GM12878 (cell line): ENCODE data around the gene SCRN2.

ENCODE experiments used
- BHLHE40 ChIP-seq, 2 experiments: fragments of 450-650 bp in 1 of 2; IDR thresholded peaks; 2 replicates each; pipeline ENCODE4 v1.6.1; 2011 to 2017; ENCODE audit warnings: low read depth in 2 of 2, borderline replicate concordance in 1 of 2, improper control_type of control experiment in 1 of 2, low read length in 1 of 2, mild to moderate bottlenecking in 1 of 2
- BRCA1 ChIP-seq: IDR thresholded peaks from 2 replicates; pipeline ENCODE4 v1.6.1; 2011; ENCODE audit warnings: low read depth, low read length, improper control_type of control experiment
- CHD2 ChIP-seq: IDR thresholded peaks from 2 replicates; pipeline ENCODE4 v1.6.1; 2011; ENCODE audit warnings: low read depth, low read length, improper control_type of control experiment, borderline replicate concordance
- CTCF ChIP-seq, 3 experiments: IDR thresholded peaks in 2 of 3; conservative IDR thresholded peaks in 1 of 3; 2 replicates each; pipeline ENCODE4 v1.5.1; 2011; ENCODE audit warnings: low read depth in 3 of 3, low read length in 3 of 3, mild to moderate bottlenecking in 3 of 3, control low read depth in 2 of 3, moderate library complexity in 2 of 3, inconsistent platforms in 1 of 3, mixed read lengths in 1 of 3; ENCODE audit not compliant: control insufficient read depth in 2 of 3, insufficient read depth in 1 of 3; ENCODE audit errors: extremely low read depth in 1 of 3
- JUND ChIP-seq: IDR thresholded peaks from 2 replicates; pipeline ENCODE4 v1.6.1; 2012; ENCODE audit warnings: low read depth, mild to moderate bottlenecking, low read length, improper control_type of control experiment, moderate library complexity
- MAX ChIP-seq: IDR thresholded peaks from 2 replicates; pipeline ENCODE4 v1.6.1; 2012; ENCODE audit warnings: low read depth, low read length, improper control_type of control experiment
- MXI1 ChIP-seq: fragments of 150-350 bp; IDR thresholded peaks from 2 replicates; pipeline ENCODE4 v1.6.1; 2011; ENCODE audit warnings: low read depth, mild to moderate bottlenecking, inconsistent platforms, low read length, improper control_type of control experiment
- POLR2A ChIP-seq: IDR thresholded peaks from 2 replicates; pipeline ENCODE4 v1.6.1; 2011; ENCODE audit warnings: low read depth, mild to moderate bottlenecking, low read length
- POLR2AphosphoS5 ChIP-seq: IDR thresholded peaks from 2 replicates; pipeline ENCODE4 v1.6.1; 2011; ENCODE audit warnings: mild to moderate bottlenecking, low read length, inconsistent platforms
- RAD21 ChIP-seq: IDR thresholded peaks from 2 replicates; pipeline ENCODE4 v1.6.1; 2011; ENCODE audit warnings: mild to moderate bottlenecking, low read depth, low read length, moderate library complexity; ENCODE audit not compliant: insufficient read depth
- SIN3A ChIP-seq: IDR thresholded peaks from 2 replicates; pipeline ENCODE4 v1.6.1; 2012; ENCODE audit warnings: low read depth, low read length, improper control_type of control experiment
- TARDBP ChIP-seq: IDR thresholded peaks from 2 replicates; pipeline ENCODE4 v1.6.1; 2016; ENCODE audit warnings: borderline replicate concordance
- ZNF274 ChIP-seq: IDR thresholded peaks from one replicate; pipeline ENCODE4 v1.8.0; 2011; ENCODE audit not compliant: insufficient read length, insufficient read depth
- TF ChIP-seq, protein P1 (sequence below): IDR thresholded peaks from 2 replicates; pipeline ENCODE4 v1.6.1; 2012; ENCODE audit warnings: mild to moderate bottlenecking, low read depth, low read length

- TF ChIP-seq CTCF (IDR thresholded peaks at IDR 0.05 in 2 of 3, conservative IDR thresholded peaks at IDR 0.05 in 1 of 3; ENCODE audit: control insufficient read depth in 2 of 3, extremely low read depth in 1 of 3, insufficient read depth in 1 of 3, low read depth in 3 of 3, low read length in 3 of 3) (no peak), RAD21 (no peak), CHD2 (no peak), JUND (no peak), POLR2AphosphoS5 (no peak), ZNF274 (no peak), BRCA1 (no peak), SIN3A (no peak), BHLHE40 (IDR thresholded peaks at IDR 0.05; ENCODE audit: borderline replicate concordance in 1 of 2, low read depth in 2 of 2, low read length in 1 of 2) (no peak), POLR2A (no peak), TARDBP (no peak), MXI1 (no peak), MAX (no peak)
- TF ChIP-seq, protein P1, sequence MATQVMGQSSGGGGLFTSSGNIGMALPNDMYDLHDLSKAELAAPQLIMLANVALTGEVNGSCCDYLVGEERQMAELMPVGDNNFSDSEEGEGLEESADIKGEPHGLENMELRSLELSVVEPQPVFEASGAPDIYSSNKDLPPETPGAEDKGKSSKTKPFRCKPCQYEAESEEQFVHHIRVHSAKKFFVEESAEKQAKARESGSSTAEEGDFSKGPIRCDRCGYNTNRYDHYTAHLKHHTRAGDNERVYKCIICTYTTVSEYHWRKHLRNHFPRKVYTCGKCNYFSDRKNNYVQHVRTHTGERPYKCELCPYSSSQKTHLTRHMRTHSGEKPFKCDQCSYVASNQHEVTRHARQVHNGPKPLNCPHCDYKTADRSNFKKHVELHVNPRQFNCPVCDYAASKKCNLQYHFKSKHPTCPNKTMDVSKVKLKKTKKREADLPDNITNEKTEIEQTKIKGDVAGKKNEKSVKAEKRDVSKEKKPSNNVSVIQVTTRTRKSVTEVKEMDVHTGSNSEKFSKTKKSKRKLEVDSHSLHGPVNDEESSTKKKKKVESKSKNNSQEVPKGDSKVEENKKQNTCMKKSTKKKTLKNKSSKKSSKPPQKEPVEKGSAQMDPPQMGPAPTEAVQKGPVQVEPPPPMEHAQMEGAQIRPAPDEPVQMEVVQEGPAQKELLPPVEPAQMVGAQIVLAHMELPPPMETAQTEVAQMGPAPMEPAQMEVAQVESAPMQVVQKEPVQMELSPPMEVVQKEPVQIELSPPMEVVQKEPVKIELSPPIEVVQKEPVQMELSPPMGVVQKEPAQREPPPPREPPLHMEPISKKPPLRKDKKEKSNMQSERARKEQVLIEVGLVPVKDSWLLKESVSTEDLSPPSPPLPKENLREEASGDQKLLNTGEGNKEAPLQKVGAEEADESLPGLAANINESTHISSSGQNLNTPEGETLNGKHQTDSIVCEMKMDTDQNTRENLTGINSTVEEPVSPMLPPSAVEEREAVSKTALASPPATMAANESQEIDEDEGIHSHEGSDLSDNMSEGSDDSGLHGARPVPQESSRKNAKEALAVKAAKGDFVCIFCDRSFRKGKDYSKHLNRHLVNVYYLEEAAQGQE = no peak
Measured at GRCh38 chr17:47843391-47843730, 2.3 kb upstream of the SCRN2 start.
